Germinal center (tissue), 1 donor: ENCODE data around the gene ANKS6.
A peak's percentile ranks its signal among the peaks of the same experiment; 100 is the strongest.

Source experiments
- DNase-seq: peaks from one replicate; pipeline ENCODE4 v3.0.0; 2012; ENCODE audit warnings: mixed read lengths, low spot score

ANKS6 gene

DNA sequence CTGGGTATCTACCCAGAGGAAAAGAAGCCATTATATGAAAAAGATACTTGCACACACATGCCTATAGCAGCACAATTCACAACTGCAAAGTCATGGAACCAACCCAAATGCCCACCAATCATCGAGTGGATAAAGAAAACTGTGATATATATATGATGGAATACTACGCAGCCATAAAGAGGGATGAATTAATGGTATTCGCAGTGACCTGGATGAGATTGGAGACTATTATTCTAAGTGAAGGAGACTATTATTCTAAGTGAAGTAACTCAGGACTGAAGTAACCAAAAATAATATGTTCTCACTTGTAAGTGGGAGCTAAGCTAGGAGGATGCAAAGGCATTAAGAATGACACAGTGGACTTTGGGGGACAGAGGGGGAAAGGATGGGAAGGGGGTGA lies 57.6 kb downstream of the ANKS6 start:
- DNase-seq, result no peak

DNA sequence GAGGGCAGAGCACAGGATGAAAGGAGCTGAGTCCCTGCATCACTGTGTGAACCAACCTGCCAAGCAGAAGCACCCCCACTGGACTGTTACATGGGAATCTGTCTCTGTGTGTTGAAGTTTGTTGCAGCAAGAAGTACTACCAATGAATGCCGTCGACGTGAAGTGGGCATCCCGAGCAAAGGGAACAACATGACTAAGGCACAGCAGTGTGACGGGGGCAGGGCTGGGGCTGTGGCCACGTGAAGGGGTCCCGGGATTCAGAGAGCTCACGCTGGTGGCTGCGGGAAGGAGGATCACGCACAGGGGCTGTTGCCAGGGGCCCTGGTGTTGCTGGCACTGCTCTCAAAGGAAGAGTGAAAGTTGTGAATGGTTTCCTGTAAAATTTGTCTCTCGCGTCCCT lies 60.1 kb downstream of the ANKS6 start:
- DNase-seq, result no peak

DNA sequence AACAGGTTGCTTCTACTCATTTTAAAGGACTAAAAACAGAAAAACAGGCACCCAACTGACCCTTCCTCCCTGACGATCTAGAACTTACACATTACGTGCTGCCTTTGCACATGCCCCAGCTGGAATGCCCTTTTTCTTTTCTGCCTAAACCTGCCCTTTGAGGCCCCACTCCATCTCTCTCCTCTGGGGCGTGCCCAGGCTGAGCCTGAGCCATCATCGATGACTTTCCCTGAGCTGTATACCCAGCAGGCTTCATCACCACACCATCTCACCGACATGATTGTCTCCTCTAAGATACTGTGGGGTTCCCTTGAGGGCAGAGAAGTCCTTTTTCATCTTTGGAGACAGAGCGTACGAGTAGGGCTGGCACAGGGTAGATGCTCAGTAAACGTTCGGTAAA lies 63.6 kb downstream of the ANKS6 start:
- no peak for DNase-seq

DNA sequence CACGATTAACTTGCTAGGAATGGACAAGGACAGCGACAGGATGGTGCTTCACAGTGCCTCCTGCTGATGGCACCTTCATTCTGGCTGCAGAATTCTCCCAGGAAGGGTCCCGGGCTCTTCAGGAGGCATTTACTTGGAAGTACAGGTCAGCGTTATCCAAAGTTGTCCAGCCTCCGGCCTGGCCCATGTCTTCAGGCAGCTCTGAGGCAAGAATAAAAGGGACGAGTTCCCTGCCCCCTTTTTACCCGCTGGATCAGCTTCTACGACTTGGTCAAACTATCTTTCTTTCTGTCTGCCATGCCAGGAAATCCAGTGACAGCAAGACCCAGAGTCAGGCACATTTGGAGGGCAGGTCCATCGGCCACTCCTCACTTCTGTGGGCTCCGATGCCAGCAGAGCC lies 64.3 kb downstream of the ANKS6 start:
- DNase-seq, result no peak

DNA sequence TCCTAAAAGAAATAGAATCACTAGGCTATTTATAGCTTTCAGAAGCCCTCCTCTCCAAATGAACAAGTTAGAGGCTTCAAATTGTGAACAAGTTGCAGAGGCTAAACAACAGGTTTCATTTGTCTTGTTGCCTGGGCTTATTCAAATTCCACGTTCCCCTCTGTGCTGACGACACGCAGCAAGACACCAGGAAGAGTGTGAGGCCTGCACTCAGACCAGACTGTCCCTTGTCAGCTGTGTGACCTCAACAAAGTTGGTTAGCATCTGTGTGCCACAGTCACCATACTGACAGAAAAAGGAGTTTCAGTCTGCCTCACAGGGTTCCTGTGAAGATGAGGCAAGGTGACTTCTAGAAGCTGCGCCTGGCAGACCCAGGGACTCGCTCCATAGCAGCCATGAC lies 65.5 kb downstream of the ANKS6 start:
- DNase-seq, result no peak

DNA sequence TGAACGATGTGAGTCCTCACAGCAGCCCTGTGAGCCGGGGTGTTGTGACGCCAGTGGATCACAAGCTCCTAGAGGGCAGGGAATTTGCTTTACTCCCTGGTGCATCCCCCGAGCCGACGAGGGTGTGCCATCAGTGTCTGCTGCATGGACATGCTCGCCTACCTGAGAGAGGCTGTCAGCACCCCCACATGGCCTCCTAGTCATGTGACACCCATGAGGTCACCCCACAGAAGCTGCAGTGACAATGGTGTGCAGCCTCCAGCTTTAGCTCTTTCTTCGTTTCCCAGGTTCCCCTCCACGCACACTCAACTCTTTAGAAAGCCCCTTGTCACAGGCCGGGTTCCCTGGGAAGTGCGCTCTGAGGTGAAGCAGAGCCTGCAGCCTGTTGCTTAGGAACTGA lies 67.9 kb downstream of the ANKS6 start:
- DNase-seq, result no peak

DNA sequence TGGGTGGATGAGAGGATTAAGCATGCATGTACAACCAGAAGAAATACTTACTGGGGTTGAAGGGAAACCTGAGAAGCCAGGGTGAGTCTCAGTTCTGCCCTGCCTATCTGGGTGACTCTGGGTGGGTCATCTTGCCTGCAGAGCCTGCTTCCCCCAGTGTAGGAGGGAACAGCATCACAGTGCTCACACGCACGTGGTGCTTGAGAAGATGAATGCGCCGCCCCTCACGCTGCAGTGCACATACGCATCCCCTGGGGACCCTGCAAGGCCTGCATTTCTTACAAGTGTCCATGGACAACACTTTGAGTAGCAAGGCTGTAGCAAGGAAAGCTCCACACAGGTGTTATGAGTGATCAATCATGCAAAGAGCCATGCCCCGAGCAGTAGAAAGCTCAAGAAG lies 68.9 kb downstream of the ANKS6 start:
- no peak for DNase-seq

DNA sequence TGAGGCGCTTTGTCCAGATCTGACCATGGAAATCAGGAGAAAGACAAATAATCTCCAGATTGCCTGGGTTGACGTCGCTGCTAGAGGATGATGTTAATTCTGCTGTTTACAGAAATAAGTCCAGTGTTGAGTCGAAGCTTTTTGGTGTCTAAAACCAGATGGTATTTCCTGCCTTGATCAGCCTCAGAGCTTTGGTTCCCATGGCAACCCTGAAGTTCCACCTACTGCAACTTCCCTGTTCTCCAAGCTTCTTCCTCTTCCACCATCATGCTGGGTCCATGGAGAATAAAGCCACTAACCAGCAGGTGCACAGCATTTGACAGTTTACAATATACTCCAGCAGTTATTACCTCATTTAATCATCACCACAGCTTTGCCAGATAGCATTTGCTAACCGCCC lies 69.6 kb downstream of the ANKS6 start:
- DNase-seq, result peak; percentile 38

DNA sequence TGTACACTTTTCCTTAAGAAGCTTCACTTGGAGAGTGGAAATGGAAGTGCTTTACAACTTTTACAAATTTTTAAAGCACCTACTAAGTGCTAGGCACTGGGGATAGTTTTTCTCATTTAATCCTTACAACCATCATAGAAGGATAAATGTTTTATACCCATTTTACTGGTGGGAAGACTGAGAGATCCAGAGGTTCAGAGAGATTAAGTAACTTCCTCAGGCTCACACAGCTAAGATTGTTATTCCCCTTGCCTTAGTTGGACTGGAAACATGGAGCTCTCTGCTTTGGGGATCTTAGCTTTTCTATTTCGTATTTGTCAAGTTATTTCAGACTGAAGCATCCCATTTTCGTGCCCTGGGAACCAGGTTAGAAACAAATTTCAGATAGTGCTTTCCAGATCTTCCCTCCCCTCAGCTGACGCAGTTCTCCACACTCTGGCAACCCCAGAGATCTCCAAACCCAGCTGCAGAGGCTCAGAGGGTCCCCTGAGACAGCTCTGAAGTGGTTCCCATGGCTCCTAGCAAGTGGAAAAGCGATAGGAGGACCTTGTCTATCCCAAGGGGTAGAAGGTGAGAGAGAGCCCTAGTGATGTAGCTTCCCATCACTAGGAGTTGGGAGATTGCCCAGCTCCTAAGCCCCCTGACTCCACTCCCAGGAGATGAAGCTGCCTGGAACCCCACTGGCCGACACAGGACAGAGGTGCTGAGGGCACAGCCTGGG lies 71.4 kb downstream of the ANKS6 start:
- no peak for DNase-seq

DNA sequence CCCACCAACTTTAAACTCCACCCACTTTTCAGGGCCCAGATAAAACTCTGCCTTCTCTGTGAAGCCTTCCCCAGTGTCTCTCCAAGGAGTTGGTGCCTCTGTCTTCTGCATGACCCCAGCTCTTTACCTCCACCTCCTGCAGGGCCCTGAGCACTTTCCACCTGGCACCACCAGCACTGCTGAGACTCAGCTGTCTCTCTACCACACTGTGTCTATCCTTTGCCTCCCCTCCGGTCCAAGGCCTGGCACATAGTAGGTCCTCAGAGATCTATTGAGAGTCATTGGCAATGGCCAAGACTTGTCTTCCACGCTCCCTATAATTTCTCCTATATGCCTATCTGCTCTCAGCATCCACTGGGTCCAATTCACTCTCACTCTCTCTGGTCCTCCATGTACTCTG lies 74.7 kb downstream of the ANKS6 start:
- no peak for DNase-seq

DNA sequence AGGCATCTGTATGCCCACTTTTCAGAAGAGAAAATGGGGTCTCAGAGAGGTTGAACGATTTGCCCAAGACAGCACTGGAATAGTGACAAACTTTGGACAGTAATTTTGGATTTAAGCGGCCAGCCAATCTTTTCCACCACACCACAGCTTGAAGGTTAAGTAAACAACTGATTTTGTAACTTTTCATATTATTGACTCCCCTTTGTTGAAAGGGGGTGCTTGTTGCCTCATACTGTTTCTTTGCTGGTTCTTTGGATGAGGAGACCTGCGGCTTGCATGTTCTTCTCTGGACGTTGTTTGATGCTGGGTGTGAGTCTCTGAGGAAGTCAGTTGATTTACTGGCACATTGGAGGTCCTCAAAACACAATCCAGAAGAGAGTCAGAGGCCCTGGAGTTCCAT lies 76.0 kb downstream of the ANKS6 start:
- no peak for DNase-seq

DNA sequence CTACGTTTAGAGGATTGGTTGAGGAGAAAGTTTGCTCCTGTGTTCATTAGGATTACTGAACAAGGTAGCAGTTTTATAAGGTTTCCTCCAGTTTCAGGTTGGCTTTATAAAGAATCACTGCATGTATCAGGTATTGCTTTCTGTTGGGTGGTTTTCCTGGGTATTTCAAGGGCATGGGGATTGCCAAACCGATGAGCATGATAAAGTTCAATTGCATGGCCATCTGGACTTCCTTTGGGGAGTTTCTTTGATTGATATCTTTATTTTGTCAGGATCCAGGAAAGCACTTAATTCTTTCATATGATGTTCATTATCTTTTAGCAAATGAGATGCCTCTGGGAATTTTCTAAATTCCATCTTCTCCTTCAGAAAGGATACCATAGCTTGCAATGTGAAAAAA lies 77.3 kb downstream of the ANKS6 start:
- no peak for DNase-seq

DNA sequence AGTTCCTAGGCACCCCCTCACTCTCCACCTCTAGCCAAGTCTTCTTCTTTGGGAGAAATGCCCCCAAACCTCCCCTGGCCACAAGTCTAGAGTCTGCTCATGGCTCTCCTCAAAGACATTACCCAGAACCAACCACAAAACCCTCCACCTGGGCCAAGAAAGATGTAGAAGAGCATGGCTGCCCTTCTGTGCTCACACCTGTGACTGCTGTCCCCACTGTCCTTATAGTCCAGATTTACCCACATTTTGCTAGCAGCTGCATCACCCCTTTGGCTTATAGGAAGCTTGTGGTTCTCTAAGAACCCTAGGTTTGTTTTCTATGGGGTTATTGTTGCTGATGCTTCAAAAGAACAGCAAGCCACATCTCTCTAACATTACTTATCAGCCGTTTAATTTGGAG lies 81.5 kb downstream of the ANKS6 start:
- DNase-seq, result no peak

DNA sequence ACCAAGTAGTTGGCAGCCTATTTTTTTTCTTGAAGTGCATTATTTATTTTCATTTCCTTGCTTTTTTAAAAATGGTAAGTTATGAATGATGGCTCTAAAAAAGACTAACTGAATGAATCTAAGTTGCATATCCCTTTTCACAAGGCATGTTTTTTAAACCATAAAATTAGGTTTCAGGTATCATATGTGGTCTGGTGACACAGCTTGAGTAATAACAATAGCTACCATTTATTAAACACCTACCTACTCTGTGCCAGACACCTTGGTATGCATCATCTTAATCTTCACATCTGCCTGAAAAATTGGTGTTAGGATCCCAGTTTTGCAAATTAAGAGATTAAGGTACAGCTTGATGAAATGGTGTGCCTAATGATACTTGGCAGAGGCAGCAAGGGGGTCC lies 83.4 kb downstream of the ANKS6 start:
- no peak for DNase-seq

DNA sequence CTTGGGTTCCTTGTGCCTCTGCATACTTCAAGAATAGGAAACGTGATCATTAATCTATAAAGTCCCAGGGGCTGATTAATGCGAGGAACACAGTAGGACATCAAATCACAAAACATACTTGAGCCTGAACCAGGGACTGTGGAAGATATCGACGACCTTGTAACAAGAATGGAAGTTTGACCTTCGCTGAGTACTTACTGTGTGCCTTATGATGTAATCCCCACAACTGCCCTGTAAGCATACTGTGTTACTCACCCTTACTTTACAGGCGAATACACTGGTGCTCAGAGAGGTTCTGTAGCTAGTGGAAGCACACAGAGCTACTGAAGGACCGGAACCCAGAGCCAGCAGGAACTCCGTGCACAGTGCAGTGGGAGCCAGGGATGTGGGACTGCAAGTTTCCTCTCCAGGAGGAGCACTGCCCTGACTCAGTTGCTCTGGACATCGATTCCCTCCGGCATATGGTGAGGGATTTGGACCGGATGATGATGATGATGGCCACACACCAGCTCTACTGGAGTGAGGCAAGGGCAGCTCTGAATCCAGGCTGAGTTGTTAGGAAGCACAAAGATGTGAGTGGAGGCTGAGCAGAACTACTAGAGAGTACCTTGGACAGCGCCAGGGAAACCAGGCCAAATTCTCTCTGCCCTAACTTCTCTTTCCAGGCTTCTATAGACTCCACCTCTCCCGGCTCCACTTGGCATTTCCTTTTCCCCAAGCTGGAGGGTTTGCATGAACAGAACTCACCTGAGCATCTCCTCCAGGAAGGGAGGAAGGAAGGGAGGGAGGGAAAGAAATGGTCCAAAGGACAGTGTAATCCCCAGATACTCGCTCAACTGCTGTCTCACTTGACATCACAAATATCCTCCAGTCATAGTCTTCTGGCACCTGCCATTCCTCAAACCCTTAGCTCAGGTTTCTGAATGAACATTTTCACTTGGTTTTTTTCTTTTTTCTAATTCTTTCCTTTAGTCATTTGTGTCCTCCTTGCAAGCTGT lies 86.1 kb downstream of the ANKS6 start:
- DNase-seq, result no peak

DNA sequence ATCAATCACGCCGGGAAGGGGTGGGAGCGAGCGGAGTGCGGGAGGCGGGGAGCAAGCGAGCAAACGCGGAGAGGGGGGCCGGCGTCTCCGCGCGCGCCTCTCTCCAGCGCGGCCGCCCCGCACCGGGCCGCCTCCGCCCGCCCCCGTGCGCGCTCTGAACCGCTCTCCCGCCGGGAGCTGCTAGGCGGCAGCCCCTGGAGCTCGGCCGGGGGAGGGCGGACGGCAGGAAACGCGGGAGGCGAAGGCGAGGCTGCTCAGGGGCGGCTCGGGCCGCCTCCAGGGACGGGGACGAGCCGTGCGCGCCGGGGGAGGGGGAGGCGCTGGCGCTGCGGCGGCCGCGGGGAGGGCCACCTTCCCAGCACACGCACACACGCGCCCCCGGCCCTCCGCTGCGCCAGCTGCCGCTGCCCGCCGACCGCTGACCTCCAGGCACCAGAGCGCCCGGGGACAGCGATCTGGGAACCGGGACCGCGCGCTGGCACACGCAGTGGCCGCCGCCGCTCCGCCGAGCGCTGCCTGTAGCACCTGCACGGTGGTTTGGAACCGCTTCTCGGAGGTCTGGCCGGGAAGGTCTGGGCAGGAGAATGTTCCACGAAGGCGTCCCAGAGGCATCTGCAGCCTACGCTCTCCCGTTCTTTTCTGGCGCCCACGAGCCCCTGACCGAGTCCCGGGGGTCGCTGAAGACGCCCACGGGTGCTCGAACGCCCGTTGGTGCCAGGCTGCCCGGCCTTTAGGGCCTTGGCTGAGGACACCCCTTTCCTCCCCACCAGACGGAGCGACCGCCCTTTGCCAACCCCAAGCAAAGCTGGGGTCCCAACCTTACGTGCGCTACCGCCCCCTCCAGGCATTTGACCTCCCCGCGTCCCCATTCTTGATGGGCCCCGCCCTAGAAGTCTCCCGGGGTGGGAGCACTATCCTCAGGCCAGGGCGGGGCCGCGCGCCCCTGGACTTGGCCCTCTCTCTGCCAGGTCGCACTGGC lies 87.1 kb downstream of the ANKS6 start, which contains the start of gene GABBR2:
GABBR2 (minus strand) TSS at position 3 of the 979 bp plus-strand sequence. CDS start 198 bp downstream, outside the sequence.
- DNase-seq, result no peak

DNA sequence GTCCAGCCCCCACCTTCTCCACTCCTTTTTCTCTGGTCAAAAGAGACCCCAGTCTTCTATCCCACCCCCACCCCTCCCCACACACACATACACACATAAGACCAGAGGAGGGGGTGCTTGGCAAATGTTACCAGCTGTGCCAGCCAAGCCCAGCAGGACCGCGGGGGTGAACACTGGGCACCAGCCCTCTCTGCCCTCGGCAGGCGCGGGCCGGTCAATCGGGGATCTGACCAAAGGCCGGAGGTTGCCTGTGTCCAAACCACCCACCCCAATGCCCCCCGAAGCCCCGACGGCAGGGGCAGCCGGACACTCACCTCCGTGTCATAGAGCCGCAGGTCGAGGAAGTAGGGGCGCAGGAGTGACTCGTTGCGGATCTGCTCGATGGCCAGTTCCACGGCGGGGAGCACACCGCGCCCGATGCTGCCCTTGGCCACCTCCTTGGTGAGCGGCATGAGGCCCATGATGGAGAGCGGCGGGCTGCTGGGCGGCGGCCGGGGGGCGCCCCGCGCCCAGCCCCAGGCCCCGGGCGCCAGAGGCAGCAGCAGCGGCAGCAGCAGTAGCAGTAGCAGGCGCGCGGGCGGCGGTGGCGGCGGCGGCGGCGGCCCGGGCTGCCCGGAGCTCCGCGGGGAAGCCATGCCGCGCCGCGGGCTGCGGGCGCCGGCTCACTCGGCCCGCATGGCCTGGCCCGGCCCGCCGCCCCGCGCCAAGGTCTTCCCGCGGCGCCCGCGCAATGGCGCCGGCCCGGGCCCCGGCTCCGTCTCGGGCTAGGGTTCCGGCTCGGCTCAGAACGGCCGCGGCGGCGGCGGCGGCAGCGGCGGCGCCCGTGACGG lies 88.0 kb downstream of the ANKS6 start:
- DNase-seq, result no peak

DNA sequence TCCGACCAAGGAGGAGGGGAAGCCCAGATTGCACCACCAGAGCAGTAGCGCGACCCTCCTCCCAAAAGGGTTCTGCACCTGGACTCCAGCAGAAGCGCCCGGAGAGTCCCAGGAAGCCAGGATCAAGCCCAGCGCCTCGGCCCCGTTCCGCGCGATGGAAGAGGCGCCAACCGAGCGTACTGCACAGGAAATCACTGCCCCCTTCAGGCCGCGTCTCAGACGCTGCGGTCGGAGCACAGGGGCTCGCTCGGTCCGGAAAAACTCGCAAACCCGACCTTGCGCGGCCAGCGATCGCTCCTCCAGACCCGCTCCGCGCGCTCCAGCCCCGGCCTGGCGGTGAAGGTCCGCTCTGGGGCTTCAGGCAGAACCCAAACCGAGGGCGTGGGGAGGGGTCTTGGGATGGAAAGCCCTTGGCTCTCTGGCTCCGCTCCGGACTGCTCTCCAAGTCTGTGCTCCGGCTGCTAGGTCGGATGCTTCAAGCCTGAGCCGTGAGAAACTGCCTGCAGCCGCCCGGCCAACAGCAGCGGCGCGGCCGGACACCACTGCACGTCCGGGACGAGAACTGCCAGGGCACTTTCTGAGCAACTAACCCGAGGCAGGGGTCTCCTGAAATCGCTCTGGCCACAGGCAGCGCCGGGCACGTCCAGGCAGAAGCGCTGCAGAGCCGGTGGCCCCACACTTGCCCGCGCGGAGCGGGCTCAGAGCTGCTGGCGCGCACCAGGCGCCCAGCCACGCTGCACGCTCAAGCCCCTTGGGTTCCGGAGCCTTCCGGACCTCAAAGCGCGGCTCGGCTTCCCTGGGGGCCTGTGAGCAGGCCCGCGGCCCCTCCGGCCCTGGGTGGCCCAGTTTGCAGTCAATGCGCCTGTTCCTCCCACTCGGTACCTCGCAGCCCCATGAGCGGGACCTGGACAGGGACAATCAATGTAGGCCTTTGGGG lies 88.9 kb downstream of the ANKS6 start:
- DNase-seq, result peak; percentile 58

DNA sequence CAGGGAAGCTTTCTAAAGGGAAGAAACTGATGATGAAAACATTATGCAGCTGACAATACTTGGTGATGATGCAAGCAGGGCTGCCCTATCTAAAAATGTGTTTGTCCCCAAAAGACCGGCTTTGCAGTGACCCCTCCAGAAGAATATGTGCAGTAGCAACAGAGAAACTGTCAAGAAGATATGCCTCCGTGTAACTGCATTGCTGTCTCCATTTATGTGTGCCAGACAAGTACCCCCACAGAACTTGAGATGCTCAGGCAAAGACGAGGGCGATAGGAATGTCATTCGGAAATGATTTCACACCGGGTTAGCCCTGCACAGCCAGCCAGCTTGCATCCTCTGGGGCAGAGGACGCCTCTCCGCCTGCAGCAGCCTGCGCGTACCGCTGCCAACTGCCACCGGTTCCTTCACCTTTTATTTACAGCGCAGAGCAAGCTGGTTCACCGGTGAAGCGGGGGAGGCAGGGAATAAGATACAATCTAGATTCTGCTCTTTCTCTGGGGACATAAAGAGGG lies 89.6 kb downstream of the ANKS6 start:
- DNase-seq, result no peak
